PFSK-1 (cell line): ENCODE data around the gene ARTN.

Experiments
- REST ChIP-seq, 2 experiments: IDR thresholded peaks; 2 replicates each; pipeline versions ENCODE4 v1.6.1 to v1.8.0; 2011 to 2012; ENCODE audit warnings: low read depth in 2 of 2, low read length in 2 of 2, control low read depth in 1 of 2, inconsistent platforms in 1 of 2, mild to moderate bottlenecking in 1 of 2, moderate library complexity in 1 of 2; ENCODE audit not compliant: insufficient read depth in 1 of 2
- TAF1 ChIP-seq: IDR thresholded peaks from 2 replicates; pipeline ENCODE4 v1.6.1; 2012; ENCODE audit warnings: low read length, control low read depth, borderline replicate concordance; ENCODE audit not compliant: insufficient read depth

- TF ChIP-seq REST (IDR thresholded peaks at IDR 0.05; ENCODE audit: insufficient read depth in 1 of 2, low read depth in 2 of 2, low read length in 2 of 2) (no peak), TAF1 (no peak)
These were observed 20.5 kb upstream of the ARTN start for GRCh38 chr1:43913051-43913501.
